Posterior cingulate gyrus (tissue), 11 donors: ENCODE data around the gene CALHM4.

Source experiments
- DNase-seq, 10 donors: peaks; one replicate each; pipeline versions ENCODE4 v3.0.0 to v3.0.0-alpha.2; 2020 to 2021; ENCODE audit warnings: mixed read lengths in 3 of 10
- intact Hi-C: fragments of 100-400 bp; cut with DNase I; formaldehyde crosslinking; loops from one replicate; pipeline ENCODE4 v1.15.1; 2023

The CALHM4 gene

GRCh38 chr6:116535109-116535508 lies 18.4 kb upstream of the CALHM4 start:
- intact Hi-C loops, result no loop called here
- DNase-seq, result no peak

- no peak for DNase-seq
Measured at GRCh38 chr6:116536216-116536621, 17.3 kb upstream of the CALHM4 start.

GRCh38 chr6:116542426-116542825 lies 11.1 kb upstream of the CALHM4 start:
- DNase-seq, result no peak
- intact Hi-C loops, result no loop called here

More at GRCh38 chr6:116536216-116536621, 17.3 kb upstream of the CALHM4 start:
- intact Hi-C loops, result no loop called here

- no peak for DNase-seq
- intact Hi-C loops, result no loop called here
Measured at GRCh38 chr6:116543149-116543548, 10.4 kb upstream of the CALHM4 start.

GRCh38 chr6:116545651-116546050 lies 7.9 kb upstream of the CALHM4 start, which contains the start of gene TRAPPC3L:
TSS of gene TRAPPC3L (minus strand) at chr6:116545684. CDS start at chr6:116545514, 170 bp downstream.
- DNase-seq, result no peak
- intact Hi-C loops, result no loop called here

- intact Hi-C loops, result no loop called here
Measured at GRCh38 chr6:116547358-116547757, 6.2 kb upstream of the CALHM4 start.

GRCh38 chr6:116550796-116551195 lies 2.8 kb upstream of the CALHM4 start:
- no peak for DNase-seq
- intact Hi-C loops, result no loop called here

More at GRCh38 chr6:116547358-116547757, 6.2 kb upstream of the CALHM4 start:
- DNase-seq, result no peak

GRCh38 chr6:116556065-116556464 lies 2.5 kb downstream of the CALHM4 start:
- intact Hi-C loops, result no loop called here

GRCh38 chr6:116556814-116557415 lies 3.4 kb downstream of the CALHM4 start:
- intact Hi-C loops, result no loop called here

More at GRCh38 chr6:116556065-116556464, 2.5 kb downstream of the CALHM4 start:
- no peak for DNase-seq

GRCh38 chr6:116557893-116558292 lies 4.3 kb downstream of the CALHM4 start:
- intact Hi-C loops, result no loop called here
- DNase-seq, result no peak

More at GRCh38 chr6:116556814-116557415, 3.4 kb downstream of the CALHM4 start:
- DNase-seq, result no peak

- no peak for DNase-seq
- intact Hi-C loops, result no loop called here
Measured at GRCh38 chr6:116560130-116560529, 6.6 kb downstream of the CALHM4 start.

GRCh38 chr6:116561377-116562018 lies 7.9 kb downstream of the CALHM4 start:
- peak; percentile 54 to 95 (median 80) for DNase-seq
- intact Hi-C loops, result loop anchor here (1.0 kb wide), 1 partner anchor 274 kb away; no protein-coding TSS in a partner anchor

GRCh38 chr6:116562019-116562403 lies 8.5 kb downstream of the CALHM4 start:
- intact Hi-C loops, result no loop called here
- no peak for DNase-seq

- intact Hi-C loops, result no loop called here
- no peak for DNase-seq
Measured at GRCh38 chr6:116562614-116563013, 9.1 kb downstream of the CALHM4 start.

- peak in 2 of 10 donors; percentile 50 to 57 for DNase-seq
- intact Hi-C loops, result no loop called here
Measured at GRCh38 chr6:116563830-116564229, 10.3 kb downstream of the CALHM4 start.

- DNase-seq, result no peak
- intact Hi-C loops, result no loop called here
Measured at GRCh38 chr6:116564311-116564710, 10.8 kb downstream of the CALHM4 start.

GRCh38 chr6:116564921-116565872 lies 11.6 kb downstream of the CALHM4 start:
- intact Hi-C loops, result no loop called here
- peak; percentile 23 to 94 (median 48) for DNase-seq

GRCh38 chr6:116568111-116568510 lies 14.6 kb downstream of the CALHM4 start:
- intact Hi-C loops, result no loop called here
- DNase-seq, result no peak

- no peak for DNase-seq
- intact Hi-C loops, result no loop called here
Measured at GRCh38 chr6:116568821-116569755, 15.5 kb downstream of the CALHM4 start.
